HepG2 (cell line): ENCODE measurements around the gene IQCH. TPM values are rescaled to one million over a fixed set of nuclear protein-coding genes. Genes with fewer than 3 reads are reported as not detected.

Experiments
- ATAC-seq: fragments of 200-7000 bp; cut with Tn5 transposase; 3 replicates; pipeline ENCODE4 v1.9.1; 2020; ENCODE audit warnings: mild to moderate bottlenecking, moderate library complexity
- BruUV-seq: library from RNA; stranded (reverse); fragments of 400-500 nt; replicated peaks from 2 replicates; lab custom pipeline; 2021; lab: Mats Ljungman, UMichigan
- CTCF ChIA-PET: fragments of 300-600 bp; formaldehyde crosslinking; extraction: SDS; loops from one replicate; lab custom pipeline; 2021; ENCODE audit warnings: low total read pairs, inconsistent platforms, low intra/inter-chr PET ratio; lab: Yijun Ruan, JAX
- POLR2A ChIA-PET: fragments of 350-600 bp; sonication (Branson Sonifier 250); formaldehyde crosslinking; loops from one replicate; lab custom pipeline; 2020; ENCODE audit warnings: antibody characterized with exemption, inconsistent platforms; lab: Yijun Ruan, JAX
- DNase-seq: peaks from one replicate; pipeline ENCODE4 v3.0.0-alpha.2; 2015; ENCODE audit warnings: low spot score
- FAIRE-seq: peaks from 3 replicates; lab custom pipeline; 2011; peaks lifted over from hg19 to GRCh38; lab: Jason Lieb, UNC
- H2AFZ ChIP-seq: one replicate; pipeline ENCODE4 v1.6.1; 2011; ENCODE audit warnings: low read length, inconsistent platforms
- H3K27ac ChIP-seq: fragments of 300-600 bp; 3 replicates; pipeline ENCODE4 v1.8.0; 2011; ENCODE audit warnings: mixed run types, mild to moderate bottlenecking, mixed read lengths, low read length, inconsistent platforms; ENCODE audit not compliant: insufficient read depth; ENCODE audit errors: extremely low read length
- H3K27me3 ChIP-seq, 2 experiments: fragments of 200-600 bp in 1 of 2; 2 replicates in 1 of 2; 3 replicates in 1 of 2; pipeline versions ENCODE4 v1.6.0 to v1.8.0; 2011; ENCODE audit warnings: low read length in 2 of 2, mild to moderate bottlenecking in 2 of 2, moderate library complexity in 2 of 2, inconsistent platforms in 1 of 2; ENCODE audit not compliant: insufficient read depth in 2 of 2, control insufficient read depth in 1 of 2
- H3K36me3 ChIP-seq, 2 experiments: fragments of 200-600 bp in 1 of 2; replicated peaks in 1 of 2; 2 replicates in 1 of 2; 3 replicates in 1 of 2; pipeline versions ENCODE4 v1.5.1 to v1.8.0; 2011; ENCODE audit warnings: low read length in 2 of 2, inconsistent platforms in 1 of 2; ENCODE audit not compliant: insufficient read depth in 2 of 2, control insufficient read depth in 1 of 2
- H3K4me1 ChIP-seq: 2 replicates; pipeline ENCODE4 v1.5.1; 2012; ENCODE audit warnings: low read length, inconsistent platforms; ENCODE audit not compliant: insufficient read depth
- H3K4me2 ChIP-seq: 2 replicates; pipeline ENCODE4 v1.6.0; 2011; ENCODE audit warnings: low read depth, low read length, inconsistent platforms
- H3K4me3 ChIP-seq, 3 experiments: fragments of 200-600 bp in 1 of 3; sonication (generic), shearing (Covaris generic) in 1 of 3; replicated peaks in 1 of 3; 2 replicates each; pipeline ENCODE4 v1.5.1; 2011 to 2016; ENCODE audit warnings: low read length in 3 of 3, inconsistent platforms in 2 of 3, low read depth in 2 of 3, mild to moderate bottlenecking in 2 of 3, control low read depth in 1 of 3, mixed read lengths in 1 of 3; ENCODE audit not compliant: insufficient read depth in 1 of 3
- H3K79me2 ChIP-seq: one replicate; pipeline ENCODE4 v1.6.1; 2011; ENCODE audit warnings: low read length, inconsistent platforms; ENCODE audit not compliant: insufficient read depth
- H3K9ac ChIP-seq: 2 replicates; pipeline ENCODE4 v1.6.0; 2011; ENCODE audit warnings: mild to moderate bottlenecking, low read depth, low read length, inconsistent platforms; ENCODE audit not compliant: insufficient read depth
- H3K9me3 ChIP-seq: 2 replicates; pipeline ENCODE4 v1.5.1; 2012; ENCODE audit warnings: mild to moderate bottlenecking, low read length
- H4K20me1 ChIP-seq: 2 replicates; pipeline ENCODE4 v1.6.0; 2011; ENCODE audit warnings: inconsistent platforms, mild to moderate bottlenecking, low read length, moderate library complexity; ENCODE audit not compliant: insufficient read depth
- BCL6 ChIP-seq: IDR thresholded peaks from 2 replicates; pipeline ENCODE4 v1.6.1; 2016; ENCODE audit warnings: missing genetic modification reagents, missing compliant biosample characterization
- CREB1 ChIP-seq, 2 experiments: fragments of 450-650 bp in 1 of 2; IDR thresholded peaks; 2 replicates each; pipeline ENCODE4 v1.6.1; 2016 to 2017; ENCODE audit warnings: control low read depth in 1 of 2, mild to moderate bottlenecking in 1 of 2, missing compliant biosample characterization in 1 of 2, missing genetic modification characterization in 1 of 2
- ESRRA ChIP-seq: sonication (generic); formaldehyde crosslinking; IDR thresholded peaks from 2 replicates; pipeline ENCODE4 v1.5.1; 2020; ENCODE audit warnings: mild to moderate bottlenecking, low read depth, missing genetic modification reagents
- HMG20B ChIP-seq: conservative IDR thresholded peaks from 2 replicates; pipeline ENCODE4 v1.6.1; 2016; ENCODE audit warnings: missing genetic modification reagents, missing compliant biosample characterization
- PHF5A ChIP-seq: IDR thresholded peaks from one replicate; pipeline ENCODE4 v1.6.1; 2018; ENCODE audit warnings: low read depth, missing genetic modification reagents; ENCODE audit not compliant: unreplicated experiment
- POGK ChIP-seq: sonication (generic); formaldehyde crosslinking; conservative IDR thresholded peaks from 2 replicates; pipeline ENCODE4 v1.8.0; 2022; ENCODE audit warnings: mild to moderate bottlenecking, moderate library complexity, missing genetic modification reagents
- POLR2AphosphoS5 ChIP-seq: IDR thresholded peaks from 2 replicates; pipeline ENCODE4 v1.6.1; 2012; ENCODE audit warnings: low read depth, low read length
- RFX1 ChIP-seq: fragments of 450-650 bp; IDR thresholded peaks from 2 replicates; pipeline ENCODE4 v1.6.1; 2017
- TFDP2 ChIP-seq: sonication (generic); formaldehyde crosslinking; IDR thresholded peaks from 2 replicates; pipeline ENCODE4 v1.4.0; 2020; ENCODE audit warnings: missing genetic modification reagents
- ZFAT ChIP-seq: sonication (generic); formaldehyde crosslinking; conservative IDR thresholded peaks from 2 replicates; pipeline ENCODE4 v1.8.1; 2023; ENCODE audit warnings: missing genetic modification reagents, inconsistent platforms
- ZHX1 ChIP-seq: sonication (generic); formaldehyde crosslinking; IDR thresholded peaks from 2 replicates; pipeline ENCODE4 v1.8.1; 2022; ENCODE audit warnings: low read depth, mild to moderate bottlenecking, missing genetic modification reagents
- ZNF460 ChIP-seq: sonication (generic); formaldehyde crosslinking; IDR thresholded peaks from 2 replicates; pipeline ENCODE4 v1.5.1; 2020; ENCODE audit warnings: missing genetic modification reagents, mild to moderate bottlenecking, borderline replicate concordance
- WGBS: methylation state at CpG from one replicate; pipeline ENCODE4 v1.1.6; 2017; ENCODE audit warnings: low lambda C conversion rate; 5-methylcytosine and 5-hydroxymethylcytosine counted together
- in situ Hi-C: cut with HindIII; loops from 2 replicates; pipeline ENCODE4 v1.10.0; 2017; ENCODE audit warnings: low pct_unique_long_range_greater_than_20kb; ENCODE audit not compliant: extremely low pct_ligation_motif_present
- intact Hi-C: fragments of 100-400 bp; cut with micrococcal nuclease; formaldehyde crosslinking; loops from one replicate; pipeline ENCODE4 v1.10.0; 2022; ENCODE audit not compliant: unreplicated experiment
- polyA plus RNA-seq, 8 experiments: library from polyadenylated mRNA; depleted of rRNA in 3 of 8; stranded (reverse) in 7 of 8; unstranded in 1 of 8; fragments of >200 nt; fragmentation: Illumina TruSeq in 4 of 8; extraction: Trizol in 4 of 8; gene quantifications; 2 replicates each; pipeline versions ENCODE4 v1.2.1 to v1.2.3, GENCODE V29; 2011 to 2016; ENCODE audit warnings: low read depth in 4 of 8, missing spikeins in 1 of 8, mixed read lengths in 1 of 8; ENCODE audit not compliant: insufficient read depth in 1 of 8
- total RNA-seq, 5 experiments: library from RNA; depleted of rRNA; stranded (reverse); fragments of >200 nt; fragmentation: Illumina TruSeq; extraction: Trizol; gene quantifications; 2 replicates each; pipeline ENCODE4 v1.2.3, GENCODE V29; 2016; ENCODE audit warnings: low read depth in 1 of 5

The IQCH gene
- total and polyA plus RNA-seq, 2 of the 13 experiments (the other 11 are each of a cell fraction or from before 2014, with no cell fraction given), result 0.16 to 0.55 TPM

- Histone ChIP-seq H3K9ac (no peak overlapping the region), H3K27me3 (no peaks in the 10 kb centered on the region), H3K4me1 (no peaks in the 10 kb centered on the region), H4K20me1 (no peaks in the 10 kb centered on the region), H2AFZ (no peak overlapping the region), H3K27ac (no peak overlapping the region), H3K79me2 (no peaks in the 10 kb centered on the region), H3K4me3 (no peak overlapping the region), H3K4me2 (no peak overlapping the region), H3K36me3 (no peaks in the 10 kb centered on the region), H3K9me3 (no peaks in the 10 kb centered on the region)
- ATAC-seq, result no peak
- ChIA-PET POLR2A (no interaction called here), CTCF (no interaction called here)
- no peak for DNase-seq
- no TSS peak for BruUV-seq
- no peak for FAIRE-seq
- no peak for TF ChIP-seq TFDP2 (CRISPR knock-in tag)
- no peak for TF ChIP-seq ZFAT (CRISPR knock-in tag)
- peak; percentile 76 for TF ChIP-seq CREB1 (IDR thresholded peaks at IDR 0.05)
- no peak for TF ChIP-seq CREB1 (CRISPR knock-in tag; IDR thresholded peaks at IDR 0.05)
- peak; percentile 72 for TF ChIP-seq BCL6 (CRISPR knock-in tag)
- TF ChIP-seq ESRRA (CRISPR knock-in tag), result no peak
- TF ChIP-seq ZHX1 (CRISPR knock-in tag), result no peak
- TF ChIP-seq POGK (CRISPR knock-in tag), result no peak
- no peak for TF ChIP-seq RFX1
- no peak for TF ChIP-seq POLR2AphosphoS5
- TF ChIP-seq HMG20B (CRISPR knock-in tag), result no peak
- no peak for TF ChIP-seq ZNF460
- no peak for TF ChIP-seq PHF5A (CRISPR knock-in tag)
- in situ Hi-C loops, result no loop called here
- WGBS, result 35% methylated on average over 4 of the region's 4 CpGs
- intact Hi-C loops, result no loop called here
Observed at GRCh38 chr15:67405208-67406191, 150.9 kb downstream of the IQCH start.
